HG03342 (cell line): ENCODE results near the gene PRKN.
"Not testable (repeated sequence)": the region's sequence is repeated elsewhere in the genome, so short reads cannot be mapped to it uniquely, and the experiment has no call there.

Experiments
- ATAC-seq: cut with Tn5 transposase; IDR thresholded peaks from one replicate; pipeline ENCODE4 v1.9.1; 2021; ENCODE audit warnings: mild to moderate bottlenecking, moderate library complexity; ENCODE audit not compliant: unreplicated experiment

The PRKN gene

DNA sequence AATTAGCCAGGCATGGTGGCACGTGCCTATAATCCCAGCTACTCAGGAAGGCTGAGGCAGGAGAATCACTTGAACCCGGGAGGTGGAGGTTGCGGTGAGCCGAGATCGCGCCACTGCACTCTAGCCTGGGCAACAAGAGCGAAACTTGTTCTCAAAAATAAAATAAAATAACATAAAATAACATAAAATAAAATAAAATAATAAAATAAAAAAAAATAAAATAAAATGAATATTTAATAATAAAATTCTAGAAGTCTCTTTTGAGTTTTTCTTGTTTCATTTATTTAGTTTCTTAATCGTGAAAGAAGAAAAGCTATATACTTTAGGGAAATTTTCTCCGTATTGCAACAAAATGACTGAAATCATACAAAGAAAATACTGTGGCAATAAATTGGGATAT, 841.0 kb downstream of the PRKN start:
- ATAC-seq: not testable (repeated sequence)

DNA sequence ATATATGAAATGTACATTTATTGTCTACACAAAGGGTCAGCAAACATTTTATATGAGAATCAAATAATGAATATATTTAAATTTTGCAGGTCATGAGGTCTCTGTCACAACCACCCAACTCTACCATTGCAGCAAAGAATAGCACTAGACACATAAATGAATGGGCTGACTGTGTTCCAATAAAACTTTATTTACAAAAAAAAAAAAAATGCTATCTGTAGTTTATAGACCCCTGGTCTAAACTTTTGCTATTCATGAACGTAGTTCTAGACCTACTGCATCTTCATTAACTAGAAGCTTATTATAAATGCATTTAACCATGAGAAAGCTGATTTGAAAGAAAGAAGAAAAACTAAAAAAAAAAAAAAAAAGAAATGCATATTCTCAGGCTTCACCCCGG, 842.8 kb downstream of the PRKN start:
- ATAC-seq: no peak

DNA sequence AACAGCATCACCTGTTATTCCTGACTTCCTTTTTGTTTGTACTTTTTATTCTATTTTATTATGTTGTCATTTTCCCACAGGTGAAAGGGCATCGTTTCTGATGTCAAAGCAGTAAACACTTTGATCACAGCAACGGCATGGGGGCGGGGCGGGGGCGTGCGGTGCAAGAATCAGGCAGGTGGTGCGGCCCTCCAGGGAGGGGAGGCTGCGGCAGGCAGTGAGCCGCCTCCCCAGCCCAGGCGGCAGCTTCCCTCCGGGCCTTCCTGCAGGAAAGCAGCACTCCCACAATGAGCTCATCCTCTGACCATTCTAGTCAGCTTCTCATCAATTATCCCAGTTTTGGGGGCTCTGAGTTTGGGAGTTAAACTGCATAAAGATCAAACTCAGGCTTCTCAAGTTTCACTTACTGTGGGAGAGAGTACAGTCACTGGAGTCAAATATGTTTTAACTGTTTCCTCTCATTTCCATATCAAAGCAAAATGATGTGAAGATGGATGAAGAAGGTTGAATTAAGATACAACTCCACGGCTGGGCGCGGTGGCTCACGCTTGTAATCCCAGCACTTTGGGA, 845.3 kb downstream of the PRKN start:
- ATAC-seq: no peak

DNA sequence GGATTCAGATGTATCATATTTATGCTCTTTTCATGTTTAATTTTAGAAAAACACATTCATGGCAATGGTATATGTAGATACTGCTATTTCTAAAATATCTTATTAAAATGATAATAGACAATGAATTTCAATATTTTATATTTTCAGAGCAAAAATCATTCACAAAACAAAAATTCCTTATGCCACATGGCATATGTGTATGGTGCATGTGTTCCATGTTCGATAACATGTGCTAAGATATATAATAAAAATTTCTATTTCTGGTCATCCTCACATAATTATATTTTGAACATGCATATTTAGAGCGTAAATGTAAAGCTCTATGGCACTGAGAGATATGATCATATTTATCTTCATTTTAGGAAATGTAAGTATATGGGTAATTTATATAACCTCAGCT, 847.5 kb downstream of the PRKN start:
- no peak for ATAC-seq

DNA sequence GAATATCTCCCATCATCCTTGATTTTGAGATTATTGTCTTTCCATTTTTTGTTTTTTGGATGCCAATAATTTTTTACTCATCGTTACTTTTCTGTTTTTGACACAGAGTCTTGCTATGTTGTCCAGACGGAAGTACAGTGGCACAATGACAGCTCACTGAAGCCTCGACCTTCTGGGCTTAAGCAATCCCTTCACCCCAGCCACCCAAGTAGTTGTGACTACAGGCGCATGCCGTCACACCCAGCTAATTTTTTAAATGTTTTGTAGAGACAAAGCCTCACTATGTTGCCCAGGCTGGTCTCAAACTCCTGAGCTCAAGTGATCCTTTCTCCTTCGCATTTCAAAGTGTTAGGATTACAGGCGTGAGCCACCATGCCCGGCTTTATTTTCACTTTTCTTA, 851.3 kb downstream of the PRKN start:
- no peak for ATAC-seq

DNA sequence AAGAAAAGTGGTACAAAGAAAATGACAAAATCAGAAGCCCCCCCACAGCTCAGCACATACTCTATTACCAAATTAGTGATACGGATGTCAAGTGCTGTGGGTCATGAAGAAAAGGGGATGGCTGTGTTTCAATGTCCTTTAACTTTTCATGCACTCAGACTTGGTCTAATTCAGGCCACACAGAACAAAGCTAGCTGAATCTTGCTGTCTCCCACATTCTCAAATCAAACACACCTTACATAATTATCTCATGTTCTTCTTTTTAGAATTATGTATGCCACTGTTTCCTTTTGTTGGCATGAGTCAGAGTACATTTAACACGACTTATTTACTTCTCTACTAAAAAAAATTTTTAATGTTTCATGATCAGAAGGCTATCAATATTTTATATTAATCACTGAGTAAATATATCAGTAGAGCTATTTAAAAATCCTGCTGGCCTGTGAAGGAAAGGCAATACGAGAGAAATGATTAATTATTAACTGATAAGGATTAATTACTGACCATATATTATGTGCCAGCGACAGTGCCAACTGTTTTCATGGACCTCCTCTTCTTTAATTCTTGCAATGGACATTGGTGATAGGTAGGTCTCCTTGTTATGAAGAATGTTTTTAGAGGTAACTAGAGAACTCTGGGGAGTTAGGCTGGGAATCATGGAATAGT, 857.2 kb downstream of the PRKN start:
- no peak for ATAC-seq

DNA sequence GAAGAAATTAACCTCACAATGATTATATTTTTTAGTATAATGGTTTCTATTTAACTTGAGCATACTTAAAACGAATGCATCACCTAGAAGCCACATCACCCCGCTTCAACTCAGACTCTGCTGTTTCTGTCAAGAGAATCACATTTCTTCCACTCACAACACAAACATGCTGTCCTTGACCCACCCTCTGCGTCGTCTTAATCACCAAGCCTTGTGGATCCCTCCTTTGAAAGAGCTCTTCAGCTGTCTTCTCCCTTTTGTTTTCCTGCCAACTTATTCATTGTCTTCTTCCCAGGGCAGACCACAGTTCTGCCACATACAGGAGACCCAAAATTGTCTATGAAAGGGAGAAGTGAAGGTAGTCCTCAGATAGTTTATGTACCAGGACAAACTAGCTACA, 858.1 kb downstream of the PRKN start:
- no peak for ATAC-seq

DNA sequence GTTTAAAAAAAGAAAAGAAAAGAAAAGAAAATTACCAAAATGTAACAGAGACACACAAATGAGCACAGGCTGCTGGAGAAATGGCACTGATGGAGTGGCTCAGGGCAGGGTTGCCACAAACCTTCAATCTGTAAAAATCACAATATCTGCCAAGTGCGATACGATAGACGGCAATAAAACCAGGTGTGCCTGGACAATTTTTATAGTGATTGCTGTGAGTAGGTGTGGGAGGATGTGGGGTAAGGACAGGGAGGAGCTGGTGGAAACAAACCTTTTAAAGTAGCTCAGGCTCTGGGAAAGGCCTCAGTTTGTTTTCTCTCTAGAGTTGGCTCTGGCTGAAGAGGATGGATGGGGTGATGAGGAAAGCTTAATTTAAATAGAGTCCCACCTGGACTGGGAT, 861.0 kb downstream of the PRKN start:
- ATAC-seq: no peak

DNA sequence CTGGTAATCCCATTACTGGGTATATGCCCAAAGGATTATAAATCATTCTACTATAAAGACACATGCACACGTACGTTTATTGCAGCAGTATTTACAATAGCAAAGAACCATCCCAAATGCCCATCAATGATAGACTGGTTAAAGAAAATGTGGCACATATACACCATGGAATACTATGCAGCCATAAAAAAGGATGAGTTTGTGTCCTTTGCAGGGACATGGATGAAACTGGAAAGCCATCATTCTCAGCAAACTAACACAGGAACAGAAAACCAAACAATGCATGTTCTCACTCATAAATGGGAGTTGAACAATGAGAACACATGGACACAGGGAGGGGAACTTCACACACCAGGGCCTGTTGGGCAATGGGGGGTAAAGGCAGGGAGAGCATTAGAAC, 866.5 kb downstream of the PRKN start:
- ATAC-seq: not testable (repeated sequence)

DNA sequence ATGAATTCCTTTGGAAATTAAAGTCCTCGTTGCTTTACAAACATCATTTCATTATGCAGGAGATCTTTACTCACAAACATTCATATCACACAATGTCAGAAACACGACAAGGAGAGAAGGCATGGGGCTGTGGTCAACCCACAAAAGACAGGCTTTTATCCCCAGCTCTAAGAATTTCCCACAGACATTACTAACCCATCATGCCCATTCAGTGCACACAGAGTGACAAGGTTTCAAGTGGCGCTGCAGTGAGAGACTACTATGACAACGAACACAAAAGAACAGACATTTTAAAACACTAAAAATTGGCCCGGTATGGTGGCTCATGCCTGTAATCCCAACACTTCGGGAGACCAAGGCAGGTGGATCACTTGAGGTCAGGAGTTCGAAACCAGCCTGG, 873.9 kb downstream of the PRKN start:
- ATAC-seq: no peak

DNA sequence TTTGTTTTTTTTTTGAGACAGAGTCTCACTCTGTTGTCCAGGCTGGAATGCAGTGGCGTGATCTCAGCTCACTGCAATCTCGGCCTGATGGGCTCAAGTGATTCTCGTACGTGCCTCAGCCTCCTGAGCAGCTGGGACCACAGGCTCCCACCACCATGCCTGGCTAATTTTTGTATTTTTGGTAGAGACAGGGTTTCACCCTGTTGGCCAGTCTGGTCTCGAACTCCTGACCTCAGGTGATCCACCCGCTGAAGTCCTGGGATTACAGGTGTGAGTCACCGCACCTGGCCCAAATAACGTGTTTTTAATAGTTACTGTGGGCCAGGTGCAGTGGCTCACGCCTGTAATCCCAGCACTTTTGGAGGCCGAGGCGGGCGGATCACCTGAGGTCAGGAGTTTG, 876.1 kb downstream of the PRKN start:
- not testable (repeated sequence) for ATAC-seq

DNA sequence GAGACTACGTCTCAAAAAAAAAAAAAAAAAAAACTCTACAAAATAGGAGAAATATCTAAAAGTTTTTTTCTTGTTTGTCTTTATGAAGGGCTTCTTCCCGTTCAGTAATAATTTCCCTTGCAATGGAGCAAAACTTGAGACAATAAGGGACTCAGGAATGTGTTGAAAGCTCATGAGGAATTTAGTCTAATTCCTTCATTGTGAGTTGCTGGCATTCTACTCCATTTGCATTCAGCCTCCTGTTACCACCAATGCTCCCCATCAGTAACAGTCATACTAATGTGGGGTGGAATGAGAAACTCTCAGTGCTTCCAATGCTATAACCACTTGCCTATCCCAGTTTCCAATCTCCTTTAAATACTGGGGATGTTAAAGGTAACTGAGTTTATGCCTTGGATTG, 877.0 kb downstream of the PRKN start:
- ATAC-seq: no peak

DNA sequence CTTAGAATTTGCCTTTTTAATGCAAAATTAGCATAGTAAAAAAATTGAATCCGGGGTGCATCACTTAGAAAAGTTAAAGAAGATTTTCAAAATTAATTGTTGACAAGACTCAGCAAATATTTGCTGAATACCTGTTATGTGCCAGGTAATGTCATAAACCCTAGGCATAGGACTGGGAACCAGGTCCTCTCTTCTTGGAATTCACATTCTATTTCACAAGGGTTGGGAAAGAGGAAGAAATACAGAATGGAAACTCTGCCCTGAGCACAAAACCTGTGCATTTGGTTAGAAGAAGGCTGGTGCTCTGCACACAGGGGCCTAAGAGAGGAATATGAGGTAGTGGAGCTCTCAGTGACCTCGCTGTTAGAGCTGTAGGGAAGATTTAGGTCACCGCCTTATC, 879.9 kb downstream of the PRKN start:
- ATAC-seq: no peak

DNA sequence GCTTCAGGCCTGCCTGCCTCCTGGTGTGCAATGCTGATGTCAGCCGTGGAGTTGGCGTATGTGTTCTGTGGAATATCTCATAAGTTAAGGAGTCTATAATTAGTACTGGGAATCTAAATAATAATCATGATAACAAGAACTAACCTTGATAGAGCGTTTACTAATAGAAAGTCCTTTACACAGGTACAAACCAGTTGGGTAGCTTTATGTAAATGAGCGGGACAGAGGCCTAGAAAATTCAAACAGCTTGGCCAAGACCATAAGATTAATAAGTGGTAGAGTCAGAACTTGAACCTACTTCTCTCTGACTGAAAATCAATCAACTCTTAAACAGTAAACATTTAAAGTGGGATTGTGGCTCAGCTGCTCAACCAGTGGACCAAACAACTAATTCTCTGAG, 882.8 kb downstream of the PRKN start:
- no peak for ATAC-seq

DNA sequence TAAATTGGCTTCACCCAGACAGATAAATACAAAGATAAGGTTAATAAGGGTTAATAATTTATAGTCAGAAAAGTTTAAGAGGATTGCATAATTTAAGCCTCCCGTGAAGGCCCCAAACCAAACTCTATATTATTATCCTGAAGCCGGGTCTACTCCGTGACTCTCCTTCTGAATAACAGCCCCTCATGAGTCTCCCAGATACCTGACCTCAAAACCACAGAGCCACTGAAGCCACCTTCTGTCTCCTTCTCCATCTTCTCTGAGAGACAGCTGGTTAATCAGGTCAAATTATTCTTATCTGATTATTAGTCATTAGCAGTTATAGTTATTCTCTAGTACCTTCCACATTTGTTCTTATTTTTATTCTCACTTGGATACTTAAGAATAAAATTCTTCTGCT, 884.5 kb downstream of the PRKN start:
- ATAC-seq: no peak

DNA sequence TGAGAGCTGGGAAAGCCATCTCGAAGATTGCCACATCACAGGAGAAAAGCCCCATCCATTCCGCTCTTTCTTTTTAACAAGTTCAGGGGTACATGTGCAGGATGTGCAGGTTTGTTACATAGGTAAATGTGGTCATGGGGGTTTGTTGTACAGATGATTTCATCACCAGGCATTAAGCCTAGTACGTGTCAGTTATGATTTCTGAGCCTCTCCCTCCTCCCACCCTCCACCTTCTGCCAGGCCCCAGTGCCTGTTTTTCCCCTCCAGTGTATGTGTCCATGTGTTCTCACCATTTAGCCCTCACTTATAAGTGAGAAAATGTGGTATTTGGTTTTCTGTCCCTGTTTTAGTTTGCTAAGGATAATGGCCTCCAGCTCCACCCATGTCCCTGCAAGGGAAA, 887.2 kb downstream of the PRKN start:
- no peak for ATAC-seq

DNA sequence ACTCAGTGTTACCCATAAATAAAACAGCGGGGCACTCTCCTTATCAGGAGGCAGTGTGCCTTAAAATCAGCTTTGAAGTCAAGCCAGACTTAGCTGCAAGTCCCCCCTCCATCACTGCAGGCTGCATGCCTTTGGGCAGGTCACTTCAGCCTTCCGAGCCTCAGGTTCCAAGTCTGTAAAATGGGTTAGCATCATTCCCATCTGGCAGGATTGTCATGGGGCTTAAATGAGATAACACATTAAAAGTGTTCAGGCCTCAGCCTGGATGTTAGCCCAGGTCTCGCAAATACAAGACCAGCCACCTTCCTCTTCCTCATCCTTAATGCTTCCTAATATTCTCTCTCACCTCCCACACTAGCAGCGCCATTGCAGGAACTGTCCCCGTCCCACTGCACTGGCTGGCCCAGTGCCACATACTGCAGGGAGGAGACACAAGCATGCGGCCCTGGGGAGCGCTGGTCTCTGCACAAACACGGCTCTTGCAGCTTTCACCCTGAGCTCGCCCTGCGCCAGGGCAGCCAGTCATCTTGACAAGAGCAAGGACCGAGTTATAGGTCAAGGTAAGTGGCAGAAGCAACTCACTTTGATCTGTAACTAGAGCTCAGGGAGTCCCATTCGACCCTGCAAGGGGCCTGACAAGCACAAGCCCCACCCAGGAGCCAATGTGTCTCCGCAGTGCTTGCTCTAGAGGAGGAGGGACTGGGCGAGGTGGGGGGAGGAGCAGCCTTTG, 889.1 kb downstream of the PRKN start:
- no peak for ATAC-seq

DNA sequence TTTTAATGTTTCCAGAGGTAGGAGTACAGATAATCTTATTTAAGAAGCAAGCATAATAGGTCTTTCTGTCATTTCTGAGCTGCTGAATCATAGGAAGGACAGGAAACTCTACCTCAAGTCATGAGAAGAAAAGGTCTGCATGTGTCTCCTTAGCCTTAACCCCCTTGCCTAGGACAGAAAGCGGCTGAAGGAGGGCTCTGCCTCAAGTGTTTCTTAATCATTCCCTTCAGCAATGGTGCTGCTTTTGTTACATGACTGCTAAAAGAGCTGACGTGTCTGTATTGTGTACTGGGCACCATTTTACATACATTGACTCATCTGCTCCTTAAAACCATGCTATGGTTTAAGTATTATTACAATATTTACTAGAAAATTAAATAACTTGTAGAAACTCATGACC, 889.7 kb downstream of the PRKN start:
- ATAC-seq: no peak

DNA sequence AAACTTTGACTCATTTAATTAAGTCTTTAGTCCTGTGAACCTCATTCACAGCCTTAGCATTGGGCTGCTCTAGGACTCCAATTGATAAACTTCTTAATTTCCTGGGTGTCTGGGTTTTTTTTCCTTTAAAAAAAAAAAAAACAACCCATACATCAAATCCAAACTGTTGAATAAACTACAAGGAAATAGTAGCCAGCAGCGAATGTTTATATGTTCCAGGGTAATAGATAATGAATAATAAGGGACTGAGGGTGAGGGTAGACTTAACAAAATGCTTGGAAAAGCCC, 890.2 kb downstream of the PRKN start:
- no peak for ATAC-seq

DNA sequence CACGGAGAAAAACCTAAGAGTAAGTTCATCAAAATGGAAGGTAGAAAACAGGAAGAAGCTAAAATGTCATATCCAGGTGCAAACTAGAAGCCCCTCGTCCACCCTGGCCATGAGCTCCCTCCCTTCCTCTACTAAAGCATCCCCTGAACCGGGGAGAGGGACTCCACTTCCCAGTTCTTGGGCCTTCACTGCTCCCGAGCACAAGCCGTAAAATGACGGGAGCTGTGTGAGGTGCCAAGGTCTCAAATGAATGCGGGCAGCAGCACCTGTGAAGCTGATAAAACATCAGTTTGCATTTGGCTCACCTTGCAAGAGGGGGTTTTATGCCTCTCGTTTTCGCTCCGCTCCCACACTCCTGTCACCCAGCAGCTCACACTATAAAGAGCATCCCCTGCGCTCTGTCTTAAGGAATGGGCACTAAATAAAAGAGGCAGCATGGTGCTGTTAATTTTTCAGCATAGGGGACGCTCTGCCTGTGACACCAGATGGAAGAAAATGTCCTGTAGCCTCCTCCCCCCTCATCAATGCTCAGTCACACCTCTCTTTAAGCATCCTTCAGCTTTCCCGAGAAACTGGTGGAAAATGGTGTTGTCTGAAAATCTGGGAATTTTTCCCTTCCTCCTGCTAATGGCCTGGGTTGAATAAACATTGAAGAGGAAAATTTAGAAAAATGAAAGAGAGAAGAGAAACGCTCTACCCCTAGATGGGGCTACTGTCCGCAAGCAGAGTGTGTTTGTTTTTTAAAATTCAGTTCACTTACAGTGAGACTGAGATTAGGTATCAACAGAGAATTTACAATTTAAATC, 890.7 kb downstream of the PRKN start:
- ATAC-seq: no peak

DNA sequence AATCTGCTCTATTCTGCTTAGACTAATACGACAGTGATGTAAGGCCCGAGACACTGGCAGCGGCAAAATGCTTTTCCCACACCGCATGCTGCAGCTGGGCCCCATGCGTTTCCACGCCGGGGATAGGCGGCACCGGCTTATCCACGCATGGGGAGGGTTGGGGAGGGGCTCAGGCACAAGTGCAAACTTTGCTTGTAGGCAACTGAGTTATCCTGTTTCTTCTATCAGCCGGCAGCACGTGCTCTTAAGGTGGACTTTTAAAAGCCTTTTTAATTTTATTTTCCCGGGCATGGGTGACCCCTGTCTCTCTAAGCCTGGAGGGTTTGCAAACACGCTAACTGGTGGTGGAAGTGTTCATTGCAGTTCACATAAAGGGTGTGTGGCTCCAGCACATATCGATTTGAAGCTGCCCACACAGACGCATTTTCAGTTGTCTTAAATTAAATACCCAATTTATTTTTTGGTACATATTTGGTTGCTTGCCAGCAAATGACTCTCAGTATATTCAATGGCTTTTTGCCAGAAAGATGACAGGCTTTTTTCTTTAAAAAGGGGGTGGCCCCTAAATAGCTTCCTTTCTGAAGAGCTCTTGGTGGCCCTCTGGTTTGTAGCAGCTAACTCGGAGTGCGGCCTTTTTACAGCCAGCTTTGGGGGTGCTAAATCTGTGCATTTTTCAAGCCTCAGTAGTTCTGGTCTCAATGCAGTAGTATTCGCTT, 891.9 kb downstream of the PRKN start:
- no peak for ATAC-seq
